SHP77 treated with DMSO at 0.1 percent for 48 hours (cell line): Measurements from ENCODE around the gene SP110.

ENCODE experiments used
- DNase-seq: peaks from one replicate; lab custom pipeline; 2025; lab: John Stamatoyannopoulos, UW

SP110 gene

GRCh38 chr2:230170532-230170931, 49.3 kb downstream of the SP110 start:
- peak; percentile 71 for DNase-seq

GRCh38 chr2:230166557-230167170, 53.1 kb downstream of the SP110 start:
- no peak for DNase-seq

- no peak for DNase-seq
Measured at GRCh38 chr2:230164139-230164538, 55.6 kb downstream of the SP110 start.

GRCh38 chr2:230162981-230163380, 56.8 kb downstream of the SP110 start:
- DNase-seq: no peak

- no peak for DNase-seq
Measured at GRCh38 chr2:230161184-230161583, 58.6 kb downstream of the SP110 start.

GRCh38 chr2:230160112-230160660, 59.6 kb downstream of the SP110 start:
- no peak for DNase-seq

- no peak for DNase-seq
Measured at GRCh38 chr2:230158468-230158867, 61.3 kb downstream of the SP110 start.

GRCh38 chr2:230156782-230157699, 62.7 kb downstream of the SP110 start:
- no peak for DNase-seq

GRCh38 chr2:230155359-230155758, 64.4 kb downstream of the SP110 start:
- DNase-seq: no peak

- DNase-seq: no peak
Measured at GRCh38 chr2:230153390-230153976, 66.3 kb downstream of the SP110 start.

GRCh38 chr2:230152334-230152733, 67.5 kb downstream of the SP110 start:
- DNase-seq: no peak

- DNase-seq: no peak
Measured at GRCh38 chr2:230144355-230144754, 75.4 kb downstream of the SP110 start.

GRCh38 chr2:230140667-230141066, 79.1 kb downstream of the SP110 start:
- DNase-seq: no peak

- no peak for DNase-seq
Measured at GRCh38 chr2:230137902-230138539, 81.8 kb downstream of the SP110 start.

- DNase-seq: no peak
Measured at GRCh38 chr2:230135130-230135525, 84.7 kb downstream of the SP110 start.

- no peak for DNase-seq
Measured at GRCh38 chr2:230134496-230135129, 85.2 kb downstream of the SP110 start.

GRCh38 chr2:230131366-230131765, 88.4 kb downstream of the SP110 start:
- DNase-seq: no peak

GRCh38 chr2:230130668-230131364, 89.0 kb downstream of the SP110 start:
- no peak for DNase-seq

GRCh38 chr2:230129343-230129742, 90.4 kb downstream of the SP110 start:
- no peak for DNase-seq

- no peak for DNase-seq
Measured at GRCh38 chr2:230128623-230129342, 91.0 kb downstream of the SP110 start.
